OCI-LY1 (cell line): ENCODE results near the gene SLC7A14.

Experiments
- CTCF ChIP-seq: fragments of 200-600 bp; sonication (generic), shearing (Covaris generic); IDR thresholded peaks from 2 replicates; pipeline ENCODE4 v1.5.1; 2017; ENCODE audit warnings: mild to moderate bottlenecking, antibody characterized with exemption, low read length, moderate library complexity, mixed read lengths
- EZH2 ChIP-seq: fragments of 200-600 bp; sonication (generic), shearing (Covaris generic); IDR thresholded peaks from 2 replicates; pipeline ENCODE4 v1.8.0; 2017; ENCODE audit warnings: borderline replicate concordance, mixed run types, mild to moderate bottlenecking, antibody characterized with exemption, low read length, moderate library complexity, mixed read lengths

- no peak for TF ChIP-seq CTCF
- no peak for TF ChIP-seq EZH2
Observed at GRCh38 chr3:170467571-170468147, 118.2 kb downstream of the SLC7A14 start.
